Fibroblast of mammary gland (primary cell): Measurements from ENCODE around the gene DNAH3.

Experiments used
- DNase-seq: peaks from one replicate; pipeline ENCODE4 v3.0.0-alpha.2; 2010; ENCODE audit warnings: low read depth
- H3K4me3 ChIP-seq: 2 replicates; pipeline ENCODE4 v1.5.1; 2011; ENCODE audit warnings: low read depth, mild to moderate bottlenecking, low read length, moderate library complexity; ENCODE audit not compliant: control insufficient read depth
- CTCF ChIP-seq: conservative IDR thresholded peaks from 2 replicates; pipeline ENCODE4 v1.5.1; 2011; ENCODE audit warnings: low read depth, low read length, inconsistent platforms; ENCODE audit not compliant: control insufficient read depth, insufficient read depth

The DNAH3 gene

GRCh38 chr16:21081329-21081728, 69.3 kb downstream of the DNAH3 start:
- H3K4me3 ChIP-seq: no peak overlapping the region
- TF ChIP-seq CTCF: no peak
- no peak for DNase-seq

GRCh38 chr16:21078563-21078962, 72.1 kb downstream of the DNAH3 start:
- DNase-seq: no peak
- no peak overlapping the region for H3K4me3 ChIP-seq
- TF ChIP-seq CTCF: no peak

GRCh38 chr16:21076186-21076883, 74.3 kb downstream of the DNAH3 start:
- no peak for DNase-seq
- no peak overlapping the region for H3K4me3 ChIP-seq
- TF ChIP-seq CTCF: no peak

GRCh38 chr16:21075252-21075651, 75.4 kb downstream of the DNAH3 start:
- DNase-seq: peak; percentile 38
- TF ChIP-seq CTCF: no peak

GRCh38 chr16:21072976-21073375, 77.7 kb downstream of the DNAH3 start:
- no peak overlapping the region for H3K4me3 ChIP-seq
- TF ChIP-seq CTCF: no peak
- no peak for DNase-seq

More at GRCh38 chr16:21075252-21075651, 75.4 kb downstream of the DNAH3 start:
- no peak overlapping the region for H3K4me3 ChIP-seq

- DNase-seq: no peak
- no peak overlapping the region for H3K4me3 ChIP-seq
- no peak for TF ChIP-seq CTCF
Observed at GRCh38 chr16:21071741-21072140, 78.9 kb downstream of the DNAH3 start.
